A673 (cell line): ENCODE measurements around the gene KLK11.

Source experiments
- EZH2 ChIP-seq: fragments of 200-600 bp; sonication (generic); IDR thresholded peaks from 2 replicates; pipeline ENCODE4 v1.6.1; 2017; ENCODE audit warnings: borderline replicate concordance, low read depth, mild to moderate bottlenecking, mixed read lengths, antibody characterized with exemption, low read length; ENCODE audit not compliant: poor library complexity, severe bottlenecking
- TF ChIP-seq, protein P1 (sequence below): fragments of 300-800, 200-600 bp; sonication (generic); conservative IDR thresholded peaks from 2 replicates; pipeline ENCODE4 v1.5.1; 2017; ENCODE audit warnings: low read depth, mild to moderate bottlenecking, antibody characterized with exemption, low read length, moderate library complexity, mixed read lengths

DNA sequence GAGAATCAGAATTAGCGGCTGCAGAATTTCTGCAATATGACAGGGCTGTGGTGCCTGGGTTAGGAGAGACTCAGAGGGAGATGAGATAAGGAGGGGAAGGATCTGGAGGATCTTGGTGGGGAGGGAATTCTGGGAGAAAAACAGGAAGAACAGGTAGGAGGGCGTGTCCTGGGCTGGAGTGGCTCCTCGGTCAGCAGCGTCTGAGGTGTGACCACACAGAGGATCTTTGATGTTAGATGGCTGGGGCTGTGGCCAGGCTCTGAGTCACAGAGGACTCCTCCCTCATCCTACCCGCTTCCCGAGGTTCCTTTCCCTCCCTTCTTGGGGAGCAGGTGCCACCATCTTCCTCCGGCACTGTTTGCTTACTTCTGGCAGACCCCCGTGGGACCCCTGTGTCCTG, 50.6 kb downstream of the KLK11 start:
- TF ChIP-seq, protein P1, sequence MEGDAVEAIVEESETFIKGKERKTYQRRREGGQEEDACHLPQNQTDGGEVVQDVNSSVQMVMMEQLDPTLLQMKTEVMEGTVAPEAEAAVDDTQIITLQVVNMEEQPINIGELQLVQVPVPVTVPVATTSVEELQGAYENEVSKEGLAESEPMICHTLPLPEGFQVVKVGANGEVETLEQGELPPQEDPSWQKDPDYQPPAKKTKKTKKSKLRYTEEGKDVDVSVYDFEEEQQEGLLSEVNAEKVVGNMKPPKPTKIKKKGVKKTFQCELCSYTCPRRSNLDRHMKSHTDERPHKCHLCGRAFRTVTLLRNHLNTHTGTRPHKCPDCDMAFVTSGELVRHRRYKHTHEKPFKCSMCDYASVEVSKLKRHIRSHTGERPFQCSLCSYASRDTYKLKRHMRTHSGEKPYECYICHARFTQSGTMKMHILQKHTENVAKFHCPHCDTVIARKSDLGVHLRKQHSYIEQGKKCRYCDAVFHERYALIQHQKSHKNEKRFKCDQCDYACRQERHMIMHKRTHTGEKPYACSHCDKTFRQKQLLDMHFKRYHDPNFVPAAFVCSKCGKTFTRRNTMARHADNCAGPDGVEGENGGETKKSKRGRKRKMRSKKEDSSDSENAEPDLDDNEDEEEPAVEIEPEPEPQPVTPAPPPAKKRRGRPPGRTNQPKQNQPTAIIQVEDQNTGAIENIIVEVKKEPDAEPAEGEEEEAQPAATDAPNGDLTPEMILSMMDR: no peak
- no peak for TF ChIP-seq EZH2
